Loucy (cell line): ENCODE measurements around the gene SRRM4.

ENCODE experiments used
- CTCF ChIP-seq: fragments of 200-600 bp; sonication (generic); conservative IDR thresholded peaks from 2 replicates; pipeline ENCODE4 v1.5.1; 2014; ENCODE audit warnings: mild to moderate bottlenecking, antibody characterized with exemption, low read length
- EZH2phosphoT487 ChIP-seq: fragments of 200-600 bp; IDR thresholded peaks from 2 replicates; pipeline ENCODE4 v1.6.1; 2018; ENCODE audit warnings: antibody characterized with exemption, mild to moderate bottlenecking, moderate library complexity, borderline replicate concordance

GRCh38 chr12:119079530-119079929 lies 98.2 kb downstream of the SRRM4 start:
- TF ChIP-seq CTCF = no peak
- no peak for TF ChIP-seq EZH2phosphoT487
